Activated CD8-positive, alpha-beta T cell treated with anti-CD3 and anti-CD28 coated beads for 36 hours (primary cell): ENCODE measurements around the gene DPM2. TPM values are rescaled to one million over a fixed set of nuclear protein-coding genes. Genes with fewer than 3 reads are reported as not detected.

ENCODE experiments used
- ATAC-seq: fragments of 200-7000 bp; cut with Tn5 transposase; one replicate; pipeline ENCODE4 v1.10.0; 2021; ENCODE audit warnings: mild to moderate bottlenecking, moderate library complexity
- CTCF ChIA-PET: fragments of 350-600 bp; sonication (Branson Sonifier 250); formaldehyde crosslinking; loops from one replicate; lab custom pipeline; 2021; ENCODE audit warnings: antibody characterized with exemption; lab: Charles Lee
- POLR2A ChIA-PET: fragments of 350-600 bp; sonication (Branson Sonifier 250); formaldehyde crosslinking; loops from one replicate; lab custom pipeline; 2021; ENCODE audit warnings: antibody characterized with exemption; lab: Charles Lee
- DNase-seq: peaks from one replicate; pipeline ENCODE4 v3.0.0-alpha.2; 2020
- H3K27ac Mint-ChIP-seq: one replicate; pipeline ENCODE4 v1.8.0; 2021; ENCODE audit warnings: mild to moderate bottlenecking, mixed read lengths
- H3K27me3 Mint-ChIP-seq: one replicate; pipeline ENCODE4 v1.8.0; 2021; ENCODE audit warnings: mixed read lengths
- H3K36me3 Mint-ChIP-seq: one replicate; pipeline ENCODE4 v1.8.0; 2021; ENCODE audit warnings: low read depth, mixed read lengths
- H3K4me1 Mint-ChIP-seq: one replicate; pipeline ENCODE4 v1.8.0; 2021; ENCODE audit warnings: low read depth, mixed read lengths
- H3K4me3 Mint-ChIP-seq: one replicate; pipeline ENCODE4 v1.8.0; 2021; ENCODE audit warnings: mild to moderate bottlenecking, moderate library complexity, mixed read lengths
- H3K9me3 Mint-ChIP-seq: one replicate; pipeline ENCODE4 v1.8.0; 2021; ENCODE audit warnings: mixed read lengths
- intact Hi-C: fragments of 100-400 bp; cut with micrococcal nuclease; formaldehyde crosslinking; loops from one replicate; pipeline ENCODE4 v1.10.0; 2022
- total RNA-seq, 2 experiments: library from RNA; stranded (reverse); gene quantifications; one replicate each; pipeline ENCODE4 v1.2.3, GENCODE V29; 2021
- TF ChIP-seq, protein P1 (sequence below): fragments of 200-600 bp; IDR thresholded peaks from one replicate; pipeline ENCODE4 v1.8.0; 2022; ENCODE audit warnings: antibody characterized with exemption, mild to moderate bottlenecking

DPM2 gene
- total RNA-seq, 2 experiments from 2014 or later: 41.3 to 43.9 TPM

DNA sequence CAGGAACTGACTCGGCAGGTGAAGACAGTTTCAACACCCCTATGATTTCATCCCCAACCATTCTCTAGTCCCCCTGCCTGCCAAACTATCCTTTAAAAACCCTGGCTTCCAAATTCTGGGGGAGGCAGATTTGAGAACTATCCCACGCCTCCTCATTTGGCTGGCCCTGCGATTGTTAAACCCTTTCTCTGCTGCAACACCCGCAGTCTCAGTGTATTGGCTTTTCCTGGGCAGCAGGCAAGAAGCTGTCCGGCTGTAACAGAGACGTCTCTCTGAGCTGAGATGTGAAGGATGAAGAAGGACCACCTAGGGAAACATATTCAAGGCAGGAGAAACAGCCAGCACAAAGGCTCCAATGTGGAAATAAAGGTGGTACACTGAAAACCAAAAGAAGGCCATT lies 44.8 kb downstream of the DPM2 start:
- no peak overlapping the region for H3K4me3 Mint-ChIP-seq
- no peak overlapping the region for H3K27ac Mint-ChIP-seq
- intact Hi-C loops: no loop called here
- TF ChIP-seq, protein P1, sequence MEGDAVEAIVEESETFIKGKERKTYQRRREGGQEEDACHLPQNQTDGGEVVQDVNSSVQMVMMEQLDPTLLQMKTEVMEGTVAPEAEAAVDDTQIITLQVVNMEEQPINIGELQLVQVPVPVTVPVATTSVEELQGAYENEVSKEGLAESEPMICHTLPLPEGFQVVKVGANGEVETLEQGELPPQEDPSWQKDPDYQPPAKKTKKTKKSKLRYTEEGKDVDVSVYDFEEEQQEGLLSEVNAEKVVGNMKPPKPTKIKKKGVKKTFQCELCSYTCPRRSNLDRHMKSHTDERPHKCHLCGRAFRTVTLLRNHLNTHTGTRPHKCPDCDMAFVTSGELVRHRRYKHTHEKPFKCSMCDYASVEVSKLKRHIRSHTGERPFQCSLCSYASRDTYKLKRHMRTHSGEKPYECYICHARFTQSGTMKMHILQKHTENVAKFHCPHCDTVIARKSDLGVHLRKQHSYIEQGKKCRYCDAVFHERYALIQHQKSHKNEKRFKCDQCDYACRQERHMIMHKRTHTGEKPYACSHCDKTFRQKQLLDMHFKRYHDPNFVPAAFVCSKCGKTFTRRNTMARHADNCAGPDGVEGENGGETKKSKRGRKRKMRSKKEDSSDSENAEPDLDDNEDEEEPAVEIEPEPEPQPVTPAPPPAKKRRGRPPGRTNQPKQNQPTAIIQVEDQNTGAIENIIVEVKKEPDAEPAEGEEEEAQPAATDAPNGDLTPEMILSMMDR: no peak
- H3K9me3 Mint-ChIP-seq: peaks cover 15% of the 10 kb centered on the region
- peaks cover 7% of the 10 kb centered on the region for H3K4me1 Mint-ChIP-seq
- peaks cover 71% of the 10 kb centered on the region for H3K36me3 Mint-ChIP-seq
- POLR2A ChIA-PET: interaction anchor here (1.7 to 2.1 kb wide), 2 partner anchors 11 kb away, joined by 6 read pairs; no protein-coding TSS in a partner anchor
- CTCF ChIA-PET: interaction anchor here (0.9 to 3.1 kb wide), 3 partner anchors 23 to 28 kb away, joined by 3 to 14 read pairs (median 4); no protein-coding TSS in a partner anchor
- no peaks in the 10 kb centered on the region for H3K27me3 Mint-ChIP-seq
- DNase-seq: no peak
- ATAC-seq: no peak

DNA sequence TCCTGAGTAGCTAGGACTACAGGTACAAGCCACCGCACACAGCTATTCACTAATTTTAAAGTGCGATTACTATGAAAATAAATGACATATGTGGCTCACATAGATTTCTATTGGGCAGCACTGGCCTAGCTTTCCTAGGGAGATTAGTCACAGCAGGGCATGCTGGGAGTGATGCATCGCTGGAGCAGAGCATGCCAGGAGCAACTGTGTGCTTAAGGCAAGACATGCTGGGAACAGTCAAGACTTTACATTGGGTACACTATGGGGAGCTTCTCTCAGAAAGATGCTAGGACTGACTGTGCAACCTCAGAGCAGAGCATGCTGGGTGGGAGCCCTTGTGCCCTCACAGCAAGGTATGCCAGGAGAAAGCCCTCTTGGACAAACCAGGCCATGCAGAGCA lies 47.6 kb downstream of the DPM2 start:
- H3K27ac Mint-ChIP-seq: no peak overlapping the region
- POLR2A ChIA-PET: no interaction called here
- TF ChIP-seq, protein P1: no peak
- intact Hi-C loops: no loop called here
- peaks cover 59% of the 10 kb centered on the region for H3K36me3 Mint-ChIP-seq
- ATAC-seq (no peak), DNase-seq (no peak)
- H3K27me3 Mint-ChIP-seq: no peaks in the 10 kb centered on the region
- H3K4me1 Mint-ChIP-seq: peaks cover 5% of the 10 kb centered on the region
- CTCF ChIA-PET: interaction anchor here (1.0 to 4.5 kb wide), 4 partner anchors 20 to 53 kb away, joined by 3 to 33 read pairs (median 6); no protein-coding TSS in a partner anchor
- H3K9me3 Mint-ChIP-seq: peaks cover 9% of the 10 kb centered on the region
- H3K4me3 Mint-ChIP-seq: no peak overlapping the region

DNA sequence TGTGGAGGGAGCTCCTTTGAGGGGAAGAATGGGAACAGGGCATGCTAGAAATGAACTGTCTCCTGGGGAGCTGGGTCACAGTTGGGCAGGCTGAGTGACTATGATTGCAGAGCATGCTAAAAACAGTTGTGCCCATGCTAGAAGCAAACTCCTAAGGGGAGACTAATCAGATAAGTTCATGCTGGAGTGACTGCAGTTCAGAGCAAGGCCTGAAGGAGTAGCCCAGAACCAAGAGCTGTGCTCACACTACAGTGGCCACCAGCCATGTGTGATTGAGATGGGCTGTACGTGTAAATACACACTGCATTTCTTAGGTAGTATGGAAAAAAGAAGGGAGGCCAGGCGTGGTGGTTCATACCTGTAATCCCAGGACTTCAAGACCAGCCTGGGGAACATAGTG lies 49.9 kb downstream of the DPM2 start:
- POLR2A ChIA-PET: interaction anchor here (0.8 to 1.9 kb wide), 3 partner anchors 9 to 26 kb away, joined by 3 to 10 read pairs (median 6); no protein-coding TSS in a partner anchor
- no peaks in the 10 kb centered on the region for H3K27me3 Mint-ChIP-seq
- H3K4me1 Mint-ChIP-seq: peaks cover 5% of the 10 kb centered on the region
- no peaks in the 10 kb centered on the region for H3K9me3 Mint-ChIP-seq
- CTCF ChIA-PET: interaction anchor here (0.8 to 4.5 kb wide), 4 partner anchors 17 to 71 kb away, joined by 3 to 33 read pairs (median 4); no protein-coding TSS in a partner anchor
- DNase-seq (no peak), ATAC-seq (peak; percentile 43)
- intact Hi-C loops: no loop called here
- TF ChIP-seq, protein P1: peak; percentile 28
- H3K4me3 Mint-ChIP-seq: no peak overlapping the region
- no peak overlapping the region for H3K27ac Mint-ChIP-seq
- peaks cover 37% of the 10 kb centered on the region for H3K36me3 Mint-ChIP-seq

DNA sequence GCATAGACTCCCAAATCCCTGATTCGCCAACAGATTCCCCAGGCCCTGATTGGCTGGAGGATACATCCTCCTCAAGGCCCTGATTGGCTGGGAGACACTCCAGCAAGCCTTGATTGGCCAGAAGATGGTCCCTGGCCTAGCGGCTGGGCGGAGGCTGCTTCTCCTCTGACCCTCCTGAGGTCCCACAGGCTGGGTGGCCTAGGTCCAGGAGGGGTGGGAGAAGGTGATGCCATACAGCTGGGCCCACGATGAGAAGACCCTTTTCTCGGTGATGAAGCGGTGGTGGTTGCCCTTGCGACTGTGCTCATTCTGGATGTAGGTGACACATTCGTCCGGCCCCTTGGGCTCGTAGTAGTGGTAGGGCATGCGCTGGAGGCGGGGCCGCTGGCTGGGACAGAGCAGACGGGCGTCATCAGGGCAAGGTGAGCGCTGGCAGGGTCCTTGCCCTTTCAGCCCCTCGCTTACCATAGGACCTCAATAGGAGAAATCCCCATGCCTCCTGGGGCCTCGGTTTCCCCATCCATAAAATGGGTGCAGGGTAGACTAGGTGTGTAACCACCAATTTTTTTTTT lies 51.2 kb downstream of the DPM2 start:
- ChIA-PET CTCF (interaction anchor here (1.1 to 4.5 kb wide), 3 partner anchors 16 to 35 kb away, joined by 3 to 33 read pairs (median 5); no protein-coding TSS in a partner anchor), POLR2A (interaction anchor here (0.6 to 1.9 kb wide), 4 partner anchors 11 to 188 kb away, joined by 3 to 10 read pairs (median 6); no protein-coding TSS in a partner anchor)
- TF ChIP-seq, protein P1: no peak
- no peaks in the 10 kb centered on the region for H3K9me3 Mint-ChIP-seq
- no peaks in the 10 kb centered on the region for H3K27me3 Mint-ChIP-seq
- peaks cover 30% of the 10 kb centered on the region for H3K36me3 Mint-ChIP-seq
- ATAC-seq (no peak), DNase-seq (no peak)
- intact Hi-C loops: no loop called here
- H3K27ac Mint-ChIP-seq: no peak overlapping the region
- peaks cover 5% of the 10 kb centered on the region for H3K4me1 Mint-ChIP-seq
- no peak overlapping the region for H3K4me3 Mint-ChIP-seq
